HL-60/S4 treated with phorbol 12-myristate 13-acetate at 8.2 ng/mL for 4 days and 3 days (cell line): ENCODE data around the gene ELK4.

Experiments used
- in situ Hi-C: fragments of 300-500 bp; cut with MboI; formaldehyde crosslinking; loops from 2 replicates; pipeline ENCODE4 v1.15.0; 2022; ENCODE audit warnings: low sequenced_read_pairs

Gene ELK4

GRCh38 chr1:205583461-205584130 is 48.2 kb downstream of the ELK4 start:
- in situ Hi-C loops: no loop called here

- in situ Hi-C loops: no loop called here
Observed at GRCh38 chr1:205582471-205583291, 49.1 kb downstream of the ELK4 start.

- in situ Hi-C loops: no loop called here
Observed at GRCh38 chr1:205582046-205582445, 49.8 kb downstream of the ELK4 start.

GRCh38 chr1:205581321-205581980 is 50.4 kb downstream of the ELK4 start:
- in situ Hi-C loops: no loop called here

GRCh38 chr1:205580923-205581180 is 51.0 kb downstream of the ELK4 start:
- in situ Hi-C loops: no loop called here

- in situ Hi-C loops: no loop called here
Observed at GRCh38 chr1:205580140-205580922, 51.5 kb downstream of the ELK4 start.

GRCh38 chr1:205579711-205580110 is 52.1 kb downstream of the ELK4 start:
- in situ Hi-C loops: no loop called here

GRCh38 chr1:205578780-205579571 is 52.8 kb downstream of the ELK4 start:
- in situ Hi-C loops: no loop called here

GRCh38 chr1:205577874-205578658 is 53.7 kb downstream of the ELK4 start:
- in situ Hi-C loops: no loop called here

GRCh38 chr1:205576805-205577761 is 54.7 kb downstream of the ELK4 start:
- in situ Hi-C loops: no loop called here

- in situ Hi-C loops: no loop called here
Observed at GRCh38 chr1:205576011-205576410, 55.8 kb downstream of the ELK4 start.

GRCh38 chr1:205575294-205575885 is 56.4 kb downstream of the ELK4 start:
- in situ Hi-C loops: no loop called here

- in situ Hi-C loops: no loop called here
Observed at GRCh38 chr1:205572421-205572820, 59.4 kb downstream of the ELK4 start.

- in situ Hi-C loops: no loop called here
Observed at GRCh38 chr1:205571747-205572146, 60.1 kb downstream of the ELK4 start.

GRCh38 chr1:205570796-205571537 is 60.8 kb downstream of the ELK4 start:
- in situ Hi-C loops: no loop called here

- in situ Hi-C loops: no loop called here
Observed at GRCh38 chr1:205570173-205570501, 61.7 kb downstream of the ELK4 start.

GRCh38 chr1:205569411-205570172 is 62.2 kb downstream of the ELK4 start:
- in situ Hi-C loops: no loop called here
